Measurements from ENCODE around the gene SIGLEC7. TPM values are rescaled to one million over a fixed set of nuclear protein-coding genes. Genes with fewer than 3 reads are reported as not detected.

SIGLEC7 gene
- total and polyA plus RNA-seq, 10 of the 15 experiments (the other 5 are each of a cell fraction or from before 2014, with no cell fraction given), result 0.15 TPM; not detected in 9

DNA sequence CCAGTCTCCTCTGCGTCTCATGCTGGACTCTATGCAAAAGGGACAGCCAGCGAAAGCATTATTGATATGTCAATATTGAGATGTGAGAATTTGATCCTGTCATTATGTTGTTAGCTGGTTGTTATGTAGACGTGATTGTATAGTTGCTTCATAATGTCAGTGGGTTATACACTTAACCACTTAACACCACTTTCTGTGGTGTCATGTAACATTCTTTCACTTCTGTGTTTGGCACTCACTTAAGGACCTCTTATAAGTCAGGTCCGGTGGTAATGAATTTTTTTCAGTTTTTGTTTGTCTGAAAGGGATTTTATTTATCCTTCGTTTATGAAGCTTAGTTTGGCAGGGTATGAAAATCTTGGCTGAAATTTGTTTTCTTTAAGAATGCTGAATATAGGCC is 7.1 kb upstream of the SIGLEC7 start (continued):
- TF ChIP-seq CREM (IDR thresholded peaks at IDR 0.05; ENCODE audit: low read depth) (no peak), RB1 (IDR thresholded peaks at IDR 0.05; ENCODE audit: borderline replicate concordance) (no peak)

DNA sequence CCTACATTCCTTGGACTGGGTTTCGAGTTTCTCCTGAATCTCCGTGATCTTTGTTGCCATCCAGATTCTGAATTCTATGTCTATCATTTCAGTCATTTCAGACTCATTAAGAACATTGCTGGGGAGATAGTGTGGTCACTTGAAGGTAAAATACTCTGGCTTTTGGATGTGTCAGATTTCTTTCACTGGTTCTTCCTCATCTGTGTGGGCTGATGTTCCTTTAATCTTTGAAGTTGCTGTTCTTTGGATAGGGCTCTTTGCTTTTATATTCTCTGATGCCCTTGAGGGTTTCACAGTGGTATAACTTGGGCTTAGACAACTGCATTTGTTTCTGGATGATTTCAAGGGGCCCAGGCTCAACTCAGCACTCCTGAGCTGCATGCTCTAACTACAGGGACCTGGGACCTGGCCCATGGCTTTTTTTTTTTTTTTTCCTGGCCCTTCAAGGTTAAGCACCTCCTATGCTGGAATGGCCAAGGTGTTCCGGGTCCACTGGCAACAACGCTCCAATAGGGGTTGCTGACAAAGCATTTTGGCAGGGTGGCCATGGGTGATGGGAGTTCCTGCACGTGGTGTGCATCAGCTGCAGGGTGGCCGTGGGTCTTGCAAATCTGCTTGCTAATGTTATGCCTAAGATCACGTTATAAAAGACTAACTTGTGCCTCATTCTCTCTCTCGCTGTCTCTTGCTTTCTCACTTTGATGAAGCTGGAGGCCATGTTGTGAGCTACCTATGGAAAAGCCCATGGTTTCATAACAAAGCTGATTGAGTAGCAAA is 5.9 kb upstream of the SIGLEC7 start:
- TF ChIP-seq KLF5 (IDR thresholded peaks at IDR 0.05; ENCODE audit: partially characterized antibody), result no peak
- TF ChIP-seq PAX8 (IDR thresholded peaks at IDR 0.05), result no peak
- no peak for TF ChIP-seq YY1 (IDR thresholded peaks at IDR 0.05; ENCODE audit: low read depth, low read length)
- TF ChIP-seq SMAD1 (IDR thresholded peaks at IDR 0.05; ENCODE audit: low read depth, partially characterized antibody), result no peak

More for the DNA sequence above, 5.9 kb upstream of the SIGLEC7 start:
- BruUV-seq (replicated peaks), result no TSS peak
- no peaks in the 10 kb centered on the region for H4K20me1 ChIP-seq (ENCODE audit: control insufficient read depth, insufficient read depth)
- no peaks in the 10 kb centered on the region; the same call in 2 of the 3 replicates for H3K9me3 ChIP-seq (replicated peaks; ENCODE audit: control insufficient read depth, insufficient read depth, low read length)
- intact Hi-C loops (cut with micrococcal nuclease; ENCODE audit: unreplicated experiment) (no loop called here), in situ Hi-C loops (cut with MboI) (no loop called here)
- H3K4me2 ChIP-seq (ENCODE audit: control insufficient read depth, insufficient read depth), result no peak overlapping the region
- 24% methylated on average over 8 of the region's 8 CpGs for WGBS (ENCODE audit: insufficient coverage, insufficient replicate concordance, low lambda C conversion rate, missing lambda C conversion rate)
- ChIA-PET CTCF (interaction anchor here (0.8 to 1.9 kb wide), 2 partner anchors 22 to 123 kb away, joined by 3 to 6 read pairs; no protein-coding TSS in a partner anchor), SMC1A (ENCODE audit: uncharacterized antibody, unreplicated experiment) (no interaction called here), POLR2A (no interaction called here), RAD21 (ENCODE audit: unreplicated experiment) (no interaction called here)
- no peak overlapping the region for H3K27ac ChIP-seq (ENCODE audit: control insufficient read depth, insufficient read depth)
- no peaks in the 10 kb centered on the region; a peak in 1 of 4 replicates for H3K27me3 ChIP-seq (replicated peaks in 1 of 2; ENCODE audit: control insufficient read depth in 2 of 2, insufficient read depth in 2 of 2, low read length in 1 of 2)
- no peaks in the 10 kb centered on the region for H3K79me2 ChIP-seq (ENCODE audit: control insufficient read depth, insufficient read depth, low read length)
- no peak overlapping the region for H3K4me3 ChIP-seq
- H3K36me3 ChIP-seq (ENCODE audit: control insufficient read depth in 2 of 2, insufficient read depth in 2 of 2, low read length in 1 of 2), result no peaks in the 10 kb centered on the region
- no peak for ATAC-seq
- no peak for FAIRE-seq
- H3K4me1 ChIP-seq (ENCODE audit: control insufficient read depth, insufficient read depth, low read length), result no peaks in the 10 kb centered on the region
- no peak for DNase-seq (ENCODE audit: low read depth, low spot score)
- H3K9ac ChIP-seq (ENCODE audit: control insufficient read depth, insufficient read depth, low read length), result no peak overlapping the region
- no peak overlapping the region for H2AFZ ChIP-seq (ENCODE audit: control insufficient read depth, low read depth, low read length)

Data from GM12878 (cell line).